PFSK-1 (cell line): ENCODE data around the gene LYPD5.

ENCODE experiments used
- FOXP2 ChIP-seq: optimal IDR thresholded peaks from 2 replicates; pipeline ENCODE3; 2011; ENCODE audit warnings: borderline replicate concordance, control low read depth, inconsistent platforms; ENCODE audit not compliant: insufficient read depth; ENCODE audit errors: extremely low read length, extremely low read depth
- POLR2AphosphoS5 ChIP-seq: IDR thresholded peaks from 2 replicates; pipeline ENCODE4 v1.6.1; 2012; ENCODE audit warnings: low read depth, mild to moderate bottlenecking, control low read depth, low read length, moderate library complexity
- SIN3A ChIP-seq: IDR thresholded peaks from 2 replicates; pipeline ENCODE4 v1.6.1; 2012; ENCODE audit warnings: mild to moderate bottlenecking, low read length, moderate library complexity, borderline replicate concordance; ENCODE audit not compliant: insufficient read depth
- TAF1 ChIP-seq: IDR thresholded peaks from 2 replicates; pipeline ENCODE4 v1.6.1; 2012; ENCODE audit warnings: low read length, control low read depth, borderline replicate concordance; ENCODE audit not compliant: insufficient read depth
- TF ChIP-seq, protein P1 (sequence below), 2 experiments: IDR thresholded peaks; 2 replicates each; pipeline versions ENCODE4 v1.6.1 to v1.8.0; 2011 to 2012; ENCODE audit warnings: low read depth in 2 of 2, low read length in 2 of 2, control low read depth in 1 of 2, inconsistent platforms in 1 of 2, mild to moderate bottlenecking in 1 of 2, moderate library complexity in 1 of 2; ENCODE audit not compliant: insufficient read depth in 1 of 2

LYPD5 gene

DNA sequence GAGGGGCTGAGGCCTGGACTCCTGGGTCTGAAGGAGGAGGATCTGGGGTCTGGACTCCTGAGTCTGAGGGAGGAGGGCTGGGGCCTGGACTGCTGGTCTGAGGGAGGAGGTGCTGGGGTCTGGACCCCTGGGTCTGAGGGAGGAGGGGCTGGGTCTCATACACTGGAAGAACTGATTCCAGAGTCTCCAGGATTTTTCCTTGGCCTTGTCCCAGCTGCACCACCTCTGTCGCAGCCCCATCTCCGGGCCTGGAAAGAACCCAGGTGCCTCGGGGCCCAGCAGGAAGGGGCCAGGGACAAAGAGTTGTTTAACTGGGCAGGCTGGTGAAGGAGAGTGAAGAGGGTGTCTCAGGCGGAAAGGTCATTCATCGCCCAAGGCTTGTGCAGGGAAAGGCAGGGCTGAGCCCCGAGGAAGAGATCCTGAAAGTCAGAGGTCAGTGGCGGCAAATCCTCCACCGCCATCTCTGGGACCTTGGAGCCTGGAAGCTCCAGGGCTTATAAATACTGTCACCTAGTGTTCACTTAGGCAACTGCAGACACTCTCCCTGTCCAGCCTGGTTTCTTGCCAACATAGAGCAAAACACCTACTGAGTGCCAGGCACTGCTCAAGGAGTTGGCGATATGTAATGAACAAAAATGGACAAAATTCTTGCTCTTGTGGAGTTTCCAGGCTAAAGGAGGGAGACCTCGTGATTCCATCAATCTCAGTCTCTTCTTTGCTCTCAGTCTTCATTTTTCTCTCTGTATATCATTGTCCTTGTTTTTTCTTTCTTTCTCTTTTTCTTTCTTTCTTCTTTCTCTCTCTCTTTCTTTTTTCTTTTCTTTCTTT is 17.1 kb downstream of the LYPD5 start:
- TF ChIP-seq SIN3A = no peak
- TF ChIP-seq, protein P1, sequence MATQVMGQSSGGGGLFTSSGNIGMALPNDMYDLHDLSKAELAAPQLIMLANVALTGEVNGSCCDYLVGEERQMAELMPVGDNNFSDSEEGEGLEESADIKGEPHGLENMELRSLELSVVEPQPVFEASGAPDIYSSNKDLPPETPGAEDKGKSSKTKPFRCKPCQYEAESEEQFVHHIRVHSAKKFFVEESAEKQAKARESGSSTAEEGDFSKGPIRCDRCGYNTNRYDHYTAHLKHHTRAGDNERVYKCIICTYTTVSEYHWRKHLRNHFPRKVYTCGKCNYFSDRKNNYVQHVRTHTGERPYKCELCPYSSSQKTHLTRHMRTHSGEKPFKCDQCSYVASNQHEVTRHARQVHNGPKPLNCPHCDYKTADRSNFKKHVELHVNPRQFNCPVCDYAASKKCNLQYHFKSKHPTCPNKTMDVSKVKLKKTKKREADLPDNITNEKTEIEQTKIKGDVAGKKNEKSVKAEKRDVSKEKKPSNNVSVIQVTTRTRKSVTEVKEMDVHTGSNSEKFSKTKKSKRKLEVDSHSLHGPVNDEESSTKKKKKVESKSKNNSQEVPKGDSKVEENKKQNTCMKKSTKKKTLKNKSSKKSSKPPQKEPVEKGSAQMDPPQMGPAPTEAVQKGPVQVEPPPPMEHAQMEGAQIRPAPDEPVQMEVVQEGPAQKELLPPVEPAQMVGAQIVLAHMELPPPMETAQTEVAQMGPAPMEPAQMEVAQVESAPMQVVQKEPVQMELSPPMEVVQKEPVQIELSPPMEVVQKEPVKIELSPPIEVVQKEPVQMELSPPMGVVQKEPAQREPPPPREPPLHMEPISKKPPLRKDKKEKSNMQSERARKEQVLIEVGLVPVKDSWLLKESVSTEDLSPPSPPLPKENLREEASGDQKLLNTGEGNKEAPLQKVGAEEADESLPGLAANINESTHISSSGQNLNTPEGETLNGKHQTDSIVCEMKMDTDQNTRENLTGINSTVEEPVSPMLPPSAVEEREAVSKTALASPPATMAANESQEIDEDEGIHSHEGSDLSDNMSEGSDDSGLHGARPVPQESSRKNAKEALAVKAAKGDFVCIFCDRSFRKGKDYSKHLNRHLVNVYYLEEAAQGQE (IDR thresholded peaks at IDR 0.05; ENCODE audit: insufficient read depth in 1 of 2, low read depth in 2 of 2, low read length in 2 of 2) = peak in 1 of 2 experiments; percentile 72; a peak in 2 of 4 replicates

DNA sequence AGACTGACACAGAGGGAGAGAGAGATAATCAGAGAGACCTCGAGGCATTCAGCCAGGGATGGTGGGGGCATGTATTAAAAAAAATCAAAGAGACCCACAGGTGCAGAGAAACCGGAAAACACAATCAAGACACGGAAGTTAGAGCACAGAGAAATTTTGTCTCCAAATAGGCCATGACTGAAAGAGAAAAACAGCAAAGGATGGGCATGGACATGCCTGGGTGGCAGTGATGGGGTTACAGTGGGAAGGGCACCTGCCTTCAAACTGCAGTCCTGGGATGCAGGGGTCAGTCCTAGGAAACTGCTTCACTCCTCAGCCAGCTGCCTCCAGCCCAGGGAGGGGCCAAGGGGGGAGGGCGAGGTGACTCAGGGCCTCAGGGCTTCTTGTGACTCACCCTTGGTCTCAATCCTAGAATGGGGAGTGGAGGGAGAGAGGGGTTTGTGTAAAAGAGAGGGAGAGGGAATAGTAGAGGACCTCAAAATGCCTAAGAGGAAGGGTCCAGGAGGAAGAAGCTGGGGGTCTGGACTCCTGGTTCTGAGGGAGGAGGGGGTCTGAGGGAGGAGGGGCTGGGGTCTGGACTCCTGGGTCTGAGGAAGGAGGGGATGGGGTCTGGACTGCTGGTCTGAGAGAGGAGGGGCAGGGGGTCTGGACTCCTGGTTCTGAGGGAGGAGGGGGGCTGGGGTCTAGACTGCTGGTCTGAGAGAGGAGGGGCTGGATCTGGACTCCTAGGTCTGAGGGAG is 17.8 kb downstream of the LYPD5 start:
- TF ChIP-seq, protein P1 (IDR thresholded peaks at IDR 0.05; ENCODE audit: insufficient read depth in 1 of 2, low read depth in 2 of 2, low read length in 2 of 2) = no peak
- TF ChIP-seq FOXP2 = peak; percentile 20

DNA sequence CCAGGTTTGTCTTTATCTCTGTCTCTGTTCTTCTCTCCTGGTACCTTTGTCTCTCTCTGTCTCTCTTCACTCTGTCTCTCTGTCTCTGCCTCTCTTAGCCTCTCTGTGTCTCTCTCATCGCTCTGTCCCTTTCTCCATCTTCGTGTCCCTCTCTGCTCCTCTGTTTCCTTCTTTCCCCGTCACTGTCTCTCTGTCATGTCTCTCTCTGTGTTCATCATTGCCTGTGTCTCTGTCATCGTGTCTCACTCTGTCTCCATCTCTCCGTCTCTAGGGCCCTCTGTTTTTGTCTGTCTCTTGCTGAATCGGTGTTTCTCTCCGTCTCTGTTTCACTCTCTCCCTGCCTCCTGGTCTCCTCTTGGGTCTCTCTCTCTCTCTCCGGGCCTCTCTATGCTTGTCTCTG is 18.6 kb downstream of the LYPD5 start:
- TF ChIP-seq SIN3A (no peak), FOXP2 (no peak), TAF1 (no peak), POLR2AphosphoS5 (no peak)
- TF ChIP-seq, protein P1 (IDR thresholded peaks at IDR 0.05; ENCODE audit: insufficient read depth in 1 of 2, low read depth in 2 of 2, low read length in 2 of 2) = no peak

DNA sequence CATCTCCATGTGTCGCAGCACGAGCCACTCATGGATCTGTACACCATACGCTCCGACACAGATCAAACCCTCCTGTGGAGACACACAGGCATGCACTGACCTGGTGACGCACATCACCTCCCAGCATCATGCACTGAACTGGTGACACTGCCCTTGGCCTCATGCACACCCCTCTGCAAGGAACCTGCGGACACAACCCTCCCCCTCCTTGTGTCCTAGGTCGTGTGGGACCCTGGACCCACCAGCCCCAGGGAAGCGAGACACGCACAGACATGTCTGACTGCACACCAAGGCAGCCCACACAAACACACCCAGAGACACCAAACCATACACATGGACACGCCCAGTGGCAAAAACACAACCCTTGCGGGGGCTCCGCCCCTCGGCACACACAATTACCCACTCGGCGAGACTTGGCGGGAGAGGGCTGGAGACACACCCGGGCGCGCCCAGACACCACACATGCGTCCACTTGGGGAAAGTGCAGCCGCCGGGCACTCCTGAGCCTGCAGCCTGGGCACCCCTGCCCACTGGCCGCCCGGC is 19.5 kb downstream of the LYPD5 start:
- no peak for TF ChIP-seq FOXP2
- TF ChIP-seq, protein P1 (IDR thresholded peaks at IDR 0.05; ENCODE audit: insufficient read depth in 1 of 2, low read depth in 2 of 2, low read length in 2 of 2) = no peak
- TF ChIP-seq TAF1 = no peak
- no peak for TF ChIP-seq SIN3A
- no peak for TF ChIP-seq POLR2AphosphoS5
